Stimulated activated CD4-positive, alpha-beta T cell treated with anti-CD3 and anti-CD28 coated beads, Interleukin-2, amount 100 ng/mL, for 48 hours (primary cell): ENCODE data around the gene SPECC1L.

Source experiments
- DNase-seq, 2 donors: peaks; one replicate each; pipeline ENCODE4 v3.0.0-alpha.2; 2020

The SPECC1L gene

DNA sequence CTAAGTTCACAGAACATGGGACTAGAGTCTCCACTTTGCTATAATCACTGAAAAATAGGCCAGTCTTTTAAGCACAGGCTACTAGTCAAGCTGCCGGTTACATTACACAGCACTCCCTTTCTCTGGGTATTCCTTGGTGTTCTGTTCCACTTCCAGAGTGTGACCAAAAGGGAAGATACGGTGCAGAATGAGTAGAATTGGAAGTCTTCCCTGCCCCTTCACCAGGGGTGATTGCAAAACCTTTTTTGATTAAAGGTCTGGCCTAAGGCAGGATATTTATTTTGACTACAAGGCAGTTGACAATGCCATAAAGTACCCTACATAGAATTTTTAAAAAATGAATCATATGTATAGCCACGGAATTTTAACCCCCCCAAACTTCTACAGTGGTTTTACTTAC lies 97.2 kb downstream of the SPECC1L start:
- DNase-seq = no peak

- no peak for DNase-seq
Measured at GRCh38 chr22:24370401-24370800, 99.8 kb downstream of the SPECC1L start.

DNA sequence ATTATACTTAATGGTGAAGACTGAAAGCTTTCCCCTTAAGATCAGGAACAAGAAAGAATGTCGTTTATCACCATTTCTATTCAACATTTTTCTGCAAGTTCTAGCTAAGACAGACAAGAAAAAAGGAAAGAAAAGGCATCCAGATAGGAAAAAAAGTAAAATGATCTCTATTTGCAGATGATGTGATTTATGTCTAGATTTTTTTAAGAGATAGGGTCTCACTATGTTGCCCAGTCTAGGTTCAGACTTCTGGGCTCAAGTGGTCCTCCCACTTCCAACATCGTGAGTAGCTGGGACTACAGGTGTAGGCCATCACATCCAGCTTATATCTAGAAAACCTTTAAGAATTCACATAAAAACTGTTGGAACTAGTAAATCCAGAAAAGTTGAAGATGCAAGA lies 105.4 kb downstream of the SPECC1L start:
- DNase-seq = no peak

GRCh38 chr22:24376586-24376985 lies 106.0 kb downstream of the SPECC1L start:
- no peak for DNase-seq

DNA sequence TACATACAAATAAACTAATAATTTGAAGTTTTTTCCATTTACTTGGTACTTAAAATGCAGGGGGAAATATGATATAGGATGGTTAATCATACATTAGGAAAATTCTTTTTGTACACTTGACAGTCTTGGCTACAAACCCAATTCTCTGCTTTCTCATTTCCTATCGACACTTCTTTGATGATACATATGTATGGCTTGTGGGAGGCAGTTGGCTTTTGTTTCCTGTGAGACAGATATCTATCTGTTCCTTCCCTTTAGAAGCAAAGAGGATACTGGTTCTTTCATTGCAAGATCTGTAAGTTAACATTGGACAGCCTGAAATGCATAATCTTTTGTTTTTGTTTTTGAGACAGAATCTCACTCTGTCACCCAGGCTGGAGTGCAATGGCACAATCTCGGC lies 108.9 kb downstream of the SPECC1L start:
- no peak for DNase-seq

- no peak for DNase-seq
Measured at GRCh38 chr22:24380220-24380904, 109.7 kb downstream of the SPECC1L start.

DNA sequence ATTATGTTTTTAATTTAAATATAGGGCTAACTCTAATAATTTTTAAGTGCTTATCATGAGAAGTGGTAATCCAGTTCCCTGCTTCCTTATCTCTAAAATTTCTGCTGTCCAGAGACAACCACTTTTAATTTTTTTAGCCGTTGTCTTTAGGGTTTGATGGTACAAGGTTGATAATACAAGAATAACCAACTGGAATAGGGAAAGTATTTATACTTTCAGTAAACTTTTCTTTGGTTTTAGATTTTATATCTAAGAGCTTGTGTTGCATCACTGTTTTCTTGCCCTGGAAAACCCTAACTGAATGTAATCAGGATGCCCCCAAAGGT lies 110.2 kb downstream of the SPECC1L start:
- DNase-seq = no peak

DNA sequence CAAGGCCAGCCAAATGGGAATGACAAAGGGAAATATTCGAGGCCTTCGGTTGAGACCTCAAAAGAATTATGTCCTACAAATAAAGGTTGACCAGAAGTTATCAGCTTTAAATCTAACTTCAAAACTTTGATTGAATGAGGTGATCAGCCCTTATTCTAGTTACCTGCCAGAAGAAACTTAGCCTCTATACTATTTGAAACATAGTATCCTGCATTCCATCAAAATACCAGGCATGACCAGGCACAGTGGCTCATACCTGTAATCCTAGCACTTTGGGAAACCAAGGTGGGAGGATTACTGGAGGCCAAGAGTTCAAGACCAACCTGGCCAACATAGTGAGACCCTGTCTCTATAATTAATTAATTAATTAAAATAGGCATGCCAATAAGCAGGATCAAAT lies 112.4 kb downstream of the SPECC1L start:
- no peak for DNase-seq

GRCh38 chr22:24384131-24384530 lies 113.5 kb downstream of the SPECC1L start:
- DNase-seq = no peak

GRCh38 chr22:24386937-24387471 lies 116.4 kb downstream of the SPECC1L start:
- DNase-seq = no peak

GRCh38 chr22:24389680-24390079 lies 119.0 kb downstream of the SPECC1L start:
- DNase-seq = no peak

DNA sequence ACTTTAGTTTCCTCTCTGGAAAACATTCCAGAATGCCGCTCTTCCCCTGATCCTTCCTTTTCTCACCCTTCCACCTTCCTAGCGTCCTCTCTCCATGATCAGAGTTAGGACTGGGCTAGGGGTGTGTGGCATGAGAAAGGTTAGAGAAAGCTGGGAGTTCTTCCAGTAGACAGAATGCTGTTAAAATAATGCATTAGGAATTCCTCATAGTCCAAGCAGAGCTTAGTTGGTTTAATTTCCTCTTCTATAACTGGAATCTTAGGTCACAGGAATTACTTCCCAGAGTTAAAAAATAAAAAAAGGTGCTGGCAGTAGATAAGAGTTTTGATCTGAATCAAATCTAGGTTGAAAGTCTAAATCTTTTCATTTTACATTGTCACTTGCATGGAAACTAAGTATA lies 119.5 kb downstream of the SPECC1L start:
- DNase-seq = no peak

- no peak for DNase-seq
Measured at GRCh38 chr22:24390576-24390975, 119.9 kb downstream of the SPECC1L start.

- no peak for DNase-seq
Measured at GRCh38 chr22:24391836-24392217, 121.2 kb downstream of the SPECC1L start.

DNA sequence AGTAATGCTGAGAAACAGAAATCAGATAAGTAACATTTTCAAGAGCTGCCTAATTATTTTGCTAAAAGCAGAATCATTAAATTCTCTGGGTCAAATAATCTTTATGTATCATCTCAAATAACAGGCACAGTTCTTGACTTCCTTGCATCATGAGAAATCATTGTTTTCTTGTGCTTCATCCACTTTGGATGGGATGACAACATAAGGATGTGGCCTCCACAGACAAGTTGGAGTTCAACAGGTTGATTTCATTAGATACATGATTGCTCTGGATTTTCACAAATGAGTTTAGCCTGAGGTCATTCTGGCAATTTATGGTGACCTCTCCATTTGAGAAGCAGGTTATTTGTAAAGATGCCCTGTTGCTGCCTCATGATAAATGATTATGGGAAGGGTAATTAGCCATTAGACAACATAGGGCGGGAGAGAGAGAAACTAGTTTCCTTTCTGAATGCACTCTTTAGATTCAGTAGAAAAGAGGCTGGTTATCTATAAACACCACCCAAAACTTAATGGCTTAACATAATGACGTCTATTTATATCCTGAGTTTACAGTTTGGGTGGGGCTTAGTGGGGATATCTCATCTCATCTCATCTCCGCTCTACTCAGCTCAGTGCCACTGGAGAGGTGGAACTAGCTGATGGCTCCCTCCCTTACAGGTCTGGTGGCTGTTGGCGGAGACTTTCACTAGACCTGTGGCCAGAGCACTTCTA lies 121.7 kb downstream of the SPECC1L start:
- DNase-seq = no peak

DNA sequence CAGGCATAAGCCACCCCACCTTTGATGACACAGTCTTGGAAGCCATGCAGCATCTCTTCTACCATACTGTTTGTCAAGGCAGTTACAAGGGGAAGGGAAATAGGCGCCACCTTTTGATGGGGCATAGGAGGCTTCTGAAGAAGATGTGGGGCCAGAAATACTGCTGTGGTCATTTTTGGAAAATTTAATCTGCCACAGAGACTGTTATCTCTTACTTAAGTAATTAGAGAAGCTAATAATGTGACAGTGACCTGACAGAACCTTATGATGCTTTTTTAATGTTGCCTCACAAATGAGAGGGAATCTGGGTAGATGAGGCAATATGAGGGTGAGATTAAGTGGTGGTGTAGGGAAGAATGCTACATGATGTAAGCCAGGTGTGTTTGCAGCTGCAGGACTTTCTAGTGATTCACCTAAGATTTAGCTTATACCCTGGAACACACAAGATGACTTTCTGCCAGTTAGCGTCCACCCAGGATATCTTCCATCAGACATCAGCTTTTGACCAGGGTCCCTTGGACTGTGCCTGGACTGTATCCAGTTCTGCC lies 122.5 kb downstream of the SPECC1L start:
- DNase-seq = no peak

DNA sequence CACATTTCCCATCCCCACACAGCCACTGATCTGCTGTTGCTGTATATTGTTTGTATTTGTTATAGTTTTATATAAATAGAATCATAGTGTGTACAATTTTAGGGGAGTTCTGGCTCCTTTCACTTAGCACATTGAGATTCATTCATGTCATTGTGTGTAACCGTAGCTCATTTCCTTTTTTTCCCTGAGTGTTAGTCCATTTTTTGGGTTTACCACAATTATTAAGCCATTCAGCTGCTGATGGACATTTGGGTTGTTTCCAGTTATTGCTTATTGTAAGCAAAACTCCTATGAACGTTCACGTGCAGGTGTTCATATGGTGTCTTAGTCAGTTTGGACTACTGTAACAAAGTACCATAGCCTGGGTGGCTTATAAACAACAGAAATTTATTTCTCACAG lies 123.2 kb downstream of the SPECC1L start:
- no peak for DNase-seq

GRCh38 chr22:24394254-24394653 lies 123.6 kb downstream of the SPECC1L start:
- no peak for DNase-seq

DNA sequence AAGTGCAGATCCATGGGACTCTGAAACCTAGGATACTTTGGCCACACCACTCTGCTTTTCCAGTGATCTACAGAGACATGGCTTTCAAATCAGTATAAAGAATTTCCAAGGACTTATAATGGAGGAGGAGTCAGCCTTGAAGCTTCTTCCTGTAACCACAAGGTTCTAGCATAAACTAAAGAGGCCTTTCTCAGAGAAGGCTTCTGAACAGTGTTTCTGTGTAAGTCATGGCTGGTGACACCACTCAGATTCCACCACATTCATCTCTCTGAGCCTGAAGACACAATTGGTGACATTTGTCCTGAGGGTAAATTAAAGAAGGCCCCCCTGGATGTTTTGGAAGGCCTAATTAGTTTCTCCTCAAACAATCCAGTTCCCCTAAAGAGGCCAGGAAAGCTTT lies 127.8 kb downstream of the SPECC1L start:
- no peak for DNase-seq

DNA sequence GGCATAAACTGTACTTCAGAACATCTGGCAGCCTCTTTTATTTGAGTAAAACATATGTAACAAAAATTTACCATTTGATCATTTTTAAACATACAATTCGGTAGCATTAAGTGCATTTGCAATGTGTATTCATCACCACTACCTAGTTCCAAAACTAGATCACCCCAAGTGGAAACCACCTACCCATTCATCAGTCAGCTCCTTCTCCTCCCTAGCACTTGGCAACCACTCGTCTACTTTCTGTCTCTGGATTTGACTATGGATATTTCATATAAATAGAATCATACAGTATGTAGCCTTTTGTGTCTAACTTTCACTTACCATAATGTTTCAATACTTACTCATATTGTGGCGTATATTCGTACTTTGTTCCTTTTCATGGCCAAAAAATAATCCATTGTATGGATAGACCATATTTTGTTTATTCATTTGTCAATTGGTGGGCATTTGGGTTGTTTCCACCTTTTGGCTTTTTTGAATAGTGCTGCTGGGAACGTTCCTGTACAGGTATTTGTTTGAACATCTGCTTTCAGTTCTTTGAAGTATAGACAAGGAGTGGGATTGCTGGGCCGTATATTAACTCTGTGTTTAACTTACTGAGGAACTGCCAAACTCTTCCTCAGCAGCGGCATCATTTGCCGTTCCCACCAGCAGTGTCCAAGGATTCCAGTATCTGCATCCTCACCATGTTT lies 129.5 kb downstream of the SPECC1L start:
- DNase-seq = no peak

DNA sequence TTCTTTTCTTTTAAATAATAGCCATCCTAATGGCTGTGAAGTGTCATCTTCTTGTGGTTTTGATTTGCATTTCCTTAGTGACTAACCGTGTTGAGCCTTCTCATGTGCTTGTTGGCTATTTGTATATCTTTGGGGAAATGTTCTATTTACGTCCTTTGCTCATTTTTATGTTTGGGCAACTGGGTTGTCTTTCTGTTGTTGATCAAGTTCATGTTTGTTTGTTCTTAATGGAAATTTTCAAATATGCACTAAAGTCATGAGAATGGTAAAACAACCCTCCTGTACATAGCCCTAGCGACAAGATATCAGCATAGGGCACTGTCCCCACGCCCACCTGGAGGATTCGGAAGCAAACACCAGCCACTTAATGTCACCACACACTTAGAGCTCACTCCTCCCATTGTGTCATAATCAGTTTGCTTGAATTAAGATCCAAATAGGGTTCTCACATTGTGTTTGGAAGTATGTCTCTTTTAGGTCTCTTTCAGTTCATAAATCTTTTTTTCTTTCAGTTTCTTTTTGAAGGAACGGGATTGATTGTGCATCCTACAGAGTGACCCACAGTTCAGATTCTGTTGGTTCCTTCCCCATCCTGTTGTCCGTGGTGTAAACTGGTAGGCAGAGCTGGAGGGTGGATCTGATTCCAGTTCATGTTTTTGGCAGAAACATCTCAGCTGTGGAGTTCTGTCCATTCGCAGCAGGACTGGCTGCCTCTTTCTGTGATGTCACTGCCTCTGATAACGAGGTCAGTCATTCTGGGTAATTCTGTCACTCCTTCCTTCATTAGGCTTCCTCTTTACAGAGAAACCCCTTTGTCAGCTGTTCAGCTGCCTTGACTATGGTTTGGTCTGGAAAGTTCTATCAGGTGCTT lies 130.3 kb downstream of the SPECC1L start:
- no peak for DNase-seq

- DNase-seq = no peak
Measured at GRCh38 chr22:24401931-24402367, 131.3 kb downstream of the SPECC1L start.
